Memory B cell (primary cell): Measurements from ENCODE around the gene ADTRP.
"Not testable (repeated sequence)": the region's sequence is repeated elsewhere in the genome, so short reads cannot be mapped to it uniquely, and the experiment has no call there.

Source experiments
- ATAC-seq: fragments of 150-1000 bp; cut with Tn5 transposase; 2 replicates; pipeline ENCODE4 v1.10.0; 2021; ENCODE audit warnings: low read depth, mild to moderate bottlenecking, moderate library complexity
- DNase-seq, 2 donors: peaks; one replicate each; pipeline ENCODE4 v3.0.0; 2022; ENCODE audit warnings: low spot score in 2 of 2
- H3K27ac Mint-ChIP-seq: one replicate; pipeline ENCODE4 v1.8.0; 2022; ENCODE audit warnings: mild to moderate bottlenecking, moderate library complexity, mixed read lengths
- H3K27me3 Mint-ChIP-seq: one replicate; pipeline ENCODE4 v1.8.0; 2022; ENCODE audit warnings: mixed read lengths
- H3K36me3 Mint-ChIP-seq: one replicate; pipeline ENCODE4 v1.8.0; 2022; ENCODE audit warnings: mild to moderate bottlenecking, mixed read lengths
- H3K4me1 Mint-ChIP-seq: one replicate; pipeline ENCODE4 v1.8.0; 2022; ENCODE audit warnings: mixed read lengths
- H3K4me3 Mint-ChIP-seq: one replicate; pipeline ENCODE4 v1.8.0; 2022; ENCODE audit warnings: mild to moderate bottlenecking, moderate library complexity, mixed read lengths
- H3K9me3 Mint-ChIP-seq: one replicate; pipeline ENCODE4 v1.8.0; 2022; ENCODE audit warnings: mixed read lengths

ADTRP gene

GRCh38 chr6:11705483-11705882, 73.1 kb downstream of the ADTRP start:
- DNase-seq: no peak
- H3K27me3 Mint-ChIP-seq: no peaks in the 10 kb centered on the region
- no peak overlapping the region for H3K4me3 Mint-ChIP-seq
- no peaks in the 10 kb centered on the region for H3K9me3 Mint-ChIP-seq
- no peaks in the 10 kb centered on the region for H3K36me3 Mint-ChIP-seq
- H3K4me1 Mint-ChIP-seq: no peaks in the 10 kb centered on the region
- H3K27ac Mint-ChIP-seq: no peak overlapping the region
- no peak for ATAC-seq

GRCh38 chr6:11705069-11705468, 73.5 kb downstream of the ADTRP start:
- DNase-seq (no peak), ATAC-seq (no peak)
- Mint-ChIP-seq H3K9me3 (no peaks in the 10 kb centered on the region), H3K27me3 (no peaks in the 10 kb centered on the region), H3K36me3 (no peaks in the 10 kb centered on the region), H3K27ac (no peak overlapping the region), H3K4me3 (no peak overlapping the region), H3K4me1 (no peaks in the 10 kb centered on the region)

GRCh38 chr6:11703725-11704124, 74.9 kb downstream of the ADTRP start:
- Mint-ChIP-seq H3K4me1 (no peaks in the 10 kb centered on the region), H3K36me3 (no peaks in the 10 kb centered on the region), H3K27ac (no peak overlapping the region)

GRCh38 chr6:11702500-11703130, 76.0 kb downstream of the ADTRP start:
- DNase-seq: no peak
- no peak for ATAC-seq
- Mint-ChIP-seq H3K4me1 (no peaks in the 10 kb centered on the region), H3K4me3 (no peak overlapping the region), H3K9me3 (no peaks in the 10 kb centered on the region), H3K27me3 (peaks cover 3% of the 10 kb centered on the region), H3K27ac (no peak overlapping the region), H3K36me3 (no peaks in the 10 kb centered on the region)

More at GRCh38 chr6:11703725-11704124, 74.9 kb downstream of the ADTRP start:
- H3K27me3 Mint-ChIP-seq: peaks cover 3% of the 10 kb centered on the region
- DNase-seq (no peak), ATAC-seq (no peak)
- no peak overlapping the region for H3K4me3 Mint-ChIP-seq
- H3K9me3 Mint-ChIP-seq: no peaks in the 10 kb centered on the region

GRCh38 chr6:11702089-11702488, 76.5 kb downstream of the ADTRP start:
- DNase-seq (no peak), ATAC-seq (no peak)
- no peak overlapping the region for H3K4me3 Mint-ChIP-seq
- H3K36me3 Mint-ChIP-seq: no peaks in the 10 kb centered on the region
- H3K4me1 Mint-ChIP-seq: no peaks in the 10 kb centered on the region
- no peak overlapping the region for H3K27ac Mint-ChIP-seq
- no peaks in the 10 kb centered on the region for H3K9me3 Mint-ChIP-seq
- H3K27me3 Mint-ChIP-seq: peaks cover 3% of the 10 kb centered on the region

- Mint-ChIP-seq H3K27me3 (peaks cover 3% of the 10 kb centered on the region), H3K9me3 (no peaks in the 10 kb centered on the region), H3K27ac (no peak overlapping the region), H3K36me3 (no peaks in the 10 kb centered on the region), H3K4me1 (no peaks in the 10 kb centered on the region), H3K4me3 (no peak overlapping the region)
- DNase-seq (no peak), ATAC-seq (no peak)
Observed at GRCh38 chr6:11701573-11701972, 77.0 kb downstream of the ADTRP start.

GRCh38 chr6:11700118-11700718, 78.4 kb downstream of the ADTRP start:
- Mint-ChIP-seq H3K36me3 (peaks cover 2% of the 10 kb centered on the region), H3K4me1 (no peaks in the 10 kb centered on the region), H3K4me3 (no peak overlapping the region), H3K27me3 (peaks cover 3% of the 10 kb centered on the region), H3K9me3 (peaks cover 2% of the 10 kb centered on the region), H3K27ac (no peak overlapping the region)
- ATAC-seq (peak; percentile 44), DNase-seq (peak in 1 of 2 donors; percentile 7)

- DNase-seq (no peak), ATAC-seq (no peak)
- H3K4me3 Mint-ChIP-seq: no peak overlapping the region
- no peak overlapping the region for H3K27ac Mint-ChIP-seq
- peaks cover 2% of the 10 kb centered on the region for H3K36me3 Mint-ChIP-seq
- peaks cover 2% of the 10 kb centered on the region for H3K9me3 Mint-ChIP-seq
- H3K27me3 Mint-ChIP-seq: peaks cover 3% of the 10 kb centered on the region
- no peaks in the 10 kb centered on the region for H3K4me1 Mint-ChIP-seq
Observed at GRCh38 chr6:11699576-11699975, 79.0 kb downstream of the ADTRP start.

GRCh38 chr6:11692451-11693376, 85.9 kb downstream of the ADTRP start:
- Mint-ChIP-seq H3K36me3 (peaks cover 2% of the 10 kb centered on the region), H3K27me3 (peaks cover 6% of the 10 kb centered on the region), H3K9me3 (peaks cover 2% of the 10 kb centered on the region), H3K4me3 (peak overlapping the region; percentile 41), H3K27ac (no peak overlapping the region), H3K4me1 (peaks cover 9% of the 10 kb centered on the region)
- peak; percentile 31 for ATAC-seq
- DNase-seq: no peak

- Mint-ChIP-seq H3K4me3 (no peak overlapping the region), H3K27me3 (peaks cover 6% of the 10 kb centered on the region), H3K36me3 (no peaks in the 10 kb centered on the region), H3K4me1 (peaks cover 9% of the 10 kb centered on the region), H3K9me3 (no peaks in the 10 kb centered on the region), H3K27ac (no peak overlapping the region)
- DNase-seq (no peak), ATAC-seq (no peak)
Observed at GRCh38 chr6:11689847-11690246, 88.8 kb downstream of the ADTRP start.

GRCh38 chr6:11689400-11689799, 89.2 kb downstream of the ADTRP start:
- H3K4me3 Mint-ChIP-seq, H3K4me1 Mint-ChIP-seq, H3K9me3 Mint-ChIP-seq, H3K27me3 Mint-ChIP-seq, H3K27ac Mint-ChIP-seq, H3K36me3 Mint-ChIP-seq, DNase-seq, ATAC-seq: not testable (repeated sequence)

- no peak overlapping the region for H3K27ac Mint-ChIP-seq
- no peak for DNase-seq
- no peaks in the 10 kb centered on the region for H3K9me3 Mint-ChIP-seq
- peaks cover 9% of the 10 kb centered on the region for H3K27me3 Mint-ChIP-seq
- peaks cover 9% of the 10 kb centered on the region for H3K4me1 Mint-ChIP-seq
- H3K4me3 Mint-ChIP-seq: no peak overlapping the region
- ATAC-seq: no peak
- H3K36me3 Mint-ChIP-seq: no peaks in the 10 kb centered on the region
Observed at GRCh38 chr6:11688425-11688709, 90.2 kb downstream of the ADTRP start.

GRCh38 chr6:11685481-11686093, 93.0 kb downstream of the ADTRP start:
- Mint-ChIP-seq H3K4me3 (no peak overlapping the region), H3K4me1 (no peaks in the 10 kb centered on the region), H3K27me3 (peaks cover 11% of the 10 kb centered on the region), H3K36me3 (no peaks in the 10 kb centered on the region), H3K27ac (no peak overlapping the region), H3K9me3 (no peaks in the 10 kb centered on the region)
- no peak for ATAC-seq
- DNase-seq: no peak

- Mint-ChIP-seq H3K4me3 (no peak overlapping the region), H3K36me3 (no peaks in the 10 kb centered on the region), H3K4me1 (no peaks in the 10 kb centered on the region), H3K27ac (no peak overlapping the region), H3K9me3 (peaks cover 3% of the 10 kb centered on the region), H3K27me3 (peaks cover 13% of the 10 kb centered on the region)
- no peak for DNase-seq
- no peak for ATAC-seq
Observed at GRCh38 chr6:11684901-11685480, 93.6 kb downstream of the ADTRP start.
